ENCODE data around the gene ACSM3.

The ACSM3 gene

GRCh38 chr16:20768121-20768520 lies 4.3 kb downstream of the ACSM3 start:
- DNase-seq (ENCODE audit: low read depth) = no peak
- no peak overlapping the region for H3K4me3 ChIP-seq (ENCODE audit: low read length)
- no peak for TF ChIP-seq CTCF (conservative IDR thresholded peaks at IDR 0.05; ENCODE audit: low read length)

DNA sequence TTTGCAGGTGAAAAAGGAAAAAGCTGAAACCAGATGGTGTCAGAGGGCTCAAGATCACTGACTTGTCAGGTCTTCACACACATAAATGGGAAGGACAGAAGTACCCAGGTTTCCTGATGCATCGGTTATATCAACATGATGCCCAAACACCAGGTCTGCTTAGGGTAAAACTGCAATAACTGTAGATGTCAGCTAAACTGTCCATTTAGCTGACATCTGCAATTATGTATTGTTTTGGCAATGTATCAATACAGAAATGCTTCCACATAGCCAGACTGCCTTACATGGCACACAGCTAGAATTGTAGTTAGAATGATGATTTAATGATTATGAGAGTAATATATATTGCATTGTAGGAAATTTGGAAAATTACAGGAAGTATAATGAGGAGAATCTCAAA lies 5.0 kb downstream of the ACSM3 start:
- DNase-seq (ENCODE audit: low read depth) = no peak
- no peak for TF ChIP-seq CTCF (conservative IDR thresholded peaks at IDR 0.05; ENCODE audit: low read length)

DNA sequence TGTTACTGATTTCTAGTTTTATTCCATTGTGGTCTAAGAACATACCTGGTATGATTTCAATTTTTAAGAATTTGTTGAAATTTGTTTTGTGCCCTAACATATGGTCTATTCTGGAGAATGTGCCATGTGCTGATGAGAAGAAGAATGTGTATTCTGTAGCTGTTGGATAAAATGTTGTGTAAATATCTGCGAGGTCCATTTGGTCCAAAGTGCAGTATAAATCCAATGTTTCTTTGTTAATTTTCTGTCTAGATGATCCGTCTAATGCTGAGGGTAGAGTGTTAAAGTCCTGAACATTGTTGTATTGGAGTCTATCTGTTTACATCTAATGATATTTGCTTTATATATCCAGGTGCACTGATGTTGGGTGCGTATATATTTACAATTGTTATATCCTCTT lies 9.9 kb downstream of the ACSM3 start:
- H3K4me3 ChIP-seq (ENCODE audit: low read length) = no peak overlapping the region
- TF ChIP-seq CTCF (conservative IDR thresholded peaks at IDR 0.05; ENCODE audit: low read length) = no peak
- no peak for DNase-seq (ENCODE audit: low read depth)

More for the DNA sequence above, 5.0 kb downstream of the ACSM3 start:
- no peak overlapping the region for H3K4me3 ChIP-seq (ENCODE audit: low read length)

DNA sequence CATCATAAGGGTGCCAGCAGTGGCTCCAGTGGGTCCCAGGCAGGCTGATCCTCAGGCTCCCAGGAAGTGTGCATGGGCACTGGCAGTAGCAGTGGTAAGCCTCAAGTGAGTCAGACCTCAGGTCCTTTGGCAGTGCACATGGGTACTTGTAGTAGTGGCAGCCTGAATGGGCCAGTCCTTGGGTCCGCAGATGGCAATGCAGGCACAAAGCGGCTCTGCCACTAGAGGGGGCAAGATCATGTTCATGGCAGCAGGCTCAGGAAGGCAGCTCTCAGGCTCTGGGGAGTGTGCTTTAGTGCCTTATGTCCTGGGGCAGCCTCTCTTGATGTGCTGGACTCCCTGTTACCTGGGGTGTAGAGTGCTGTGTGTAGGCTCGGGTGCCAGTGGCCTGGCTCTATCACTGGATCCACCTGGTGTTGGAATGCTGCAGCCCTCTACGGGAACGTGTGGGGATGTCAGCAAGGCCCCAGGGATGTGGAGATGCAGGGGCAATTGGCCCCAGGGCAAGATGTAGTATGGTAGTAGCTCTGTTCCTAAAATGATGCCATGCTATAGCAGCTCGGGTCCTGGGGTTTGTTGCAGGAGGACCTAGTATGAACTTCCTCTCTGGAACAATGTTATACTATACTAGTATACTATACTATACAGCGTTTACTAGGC lies 11.0 kb downstream of the ACSM3 start:
- peak; percentile 62 for DNase-seq (ENCODE audit: low read depth)
- H3K4me3 ChIP-seq (ENCODE audit: low read length) = no peak overlapping the region
- TF ChIP-seq CTCF (conservative IDR thresholded peaks at IDR 0.05; ENCODE audit: low read length) = peak; percentile 79

DNA sequence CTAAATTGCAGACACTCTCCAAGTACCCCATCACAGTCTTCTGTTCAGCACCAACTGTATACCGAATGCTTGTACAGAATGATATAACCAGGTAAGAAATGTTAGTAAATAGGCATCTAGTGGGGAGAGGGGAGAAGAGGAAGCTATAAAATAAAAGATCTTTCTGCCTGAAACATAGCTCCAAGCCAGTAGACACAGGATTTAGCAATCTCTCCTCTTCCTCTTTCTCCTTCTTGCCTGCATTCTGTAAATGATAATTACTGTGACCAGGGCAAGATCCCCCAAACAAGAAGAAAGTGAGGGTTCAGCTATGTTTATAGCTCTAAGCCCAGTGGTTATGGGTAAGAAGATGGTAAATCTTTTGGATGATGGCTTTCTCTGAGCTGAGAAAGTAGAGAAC lies 17.9 kb downstream of the ACSM3 start:
- no peak overlapping the region for H3K4me3 ChIP-seq (ENCODE audit: low read length)
- no peak for TF ChIP-seq CTCF (conservative IDR thresholded peaks at IDR 0.05; ENCODE audit: low read length)
- no peak for DNase-seq (ENCODE audit: low read depth)

DNA sequence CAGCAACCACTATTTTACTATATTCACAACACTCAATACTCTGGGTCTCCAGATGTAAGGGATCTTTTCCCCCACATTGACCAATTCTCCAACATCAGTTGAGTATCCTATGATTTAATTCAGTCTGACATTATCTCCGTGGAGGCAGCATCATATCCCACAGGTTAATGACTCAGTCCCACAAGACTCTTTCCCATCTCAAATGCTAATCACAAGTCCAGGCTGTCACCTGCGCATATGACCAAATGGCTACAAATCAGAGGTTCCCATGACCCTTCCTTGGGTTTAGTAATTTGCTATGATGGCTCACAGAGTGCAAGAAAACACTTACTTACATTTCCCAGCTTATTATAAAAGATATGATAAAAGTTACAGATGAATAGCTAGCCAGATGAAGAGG lies 18.7 kb downstream of the ACSM3 start:
- no peak for DNase-seq (ENCODE audit: low read depth)
- no peak overlapping the region for H3K4me3 ChIP-seq (ENCODE audit: low read length)
- TF ChIP-seq CTCF (conservative IDR thresholded peaks at IDR 0.05; ENCODE audit: low read length) = no peak

- no peak for DNase-seq (ENCODE audit: low read depth)
- H3K4me3 ChIP-seq (ENCODE audit: low read length) = no peak overlapping the region
- TF ChIP-seq CTCF (conservative IDR thresholded peaks at IDR 0.05; ENCODE audit: low read length) = no peak
Measured at GRCh38 chr16:20784204-20784603, 20.4 kb downstream of the ACSM3 start.
